ENCODE results near the gene DHRSX. TPM values are rescaled to one million over a fixed set of nuclear protein-coding genes. Genes with fewer than 3 reads are reported as not detected.
"Not testable (repeated sequence)": the region's sequence is repeated elsewhere in the genome, so short reads cannot be mapped to it uniquely, and the experiment has no call there.

Gene DHRSX
- total RNA-seq, 1 donor = 11.0 TPM

- no peaks in the 10 kb centered on the region for H3K9me3 ChIP-seq (ENCODE audit: low read depth, low read length)
- no peaks in the 10 kb centered on the region for H3K27me3 ChIP-seq (ENCODE audit: insufficient read depth, low read length)
- H3K4me1 ChIP-seq (ENCODE audit: insufficient read depth, low read length) = no peaks in the 10 kb centered on the region
- no peak overlapping the region for H3K4me3 ChIP-seq (ENCODE audit: low read length)
Measured at GRCh38 chrX:2533424-2533823, 32.6 kb upstream of the DHRSX start.

- H3K4me3 ChIP-seq (ENCODE audit: low read length) = no peak overlapping the region
- H3K4me1 ChIP-seq (ENCODE audit: insufficient read depth, low read length) = peaks cover 6% of the 10 kb centered on the region
- H3K27me3 ChIP-seq (ENCODE audit: insufficient read depth, low read length) = no peaks in the 10 kb centered on the region
- no peaks in the 10 kb centered on the region for H3K9me3 ChIP-seq (ENCODE audit: low read depth, low read length)
Measured at GRCh38 chrX:2526390-2526789, 25.6 kb upstream of the DHRSX start.

GRCh38 chrX:2523911-2524310 lies 23.1 kb upstream of the DHRSX start:
- Histone ChIP-seq H3K27me3 (ENCODE audit: insufficient read depth, low read length) (no peaks in the 10 kb centered on the region), H3K9me3 (ENCODE audit: low read depth, low read length) (no peaks in the 10 kb centered on the region), H3K4me1 (ENCODE audit: insufficient read depth, low read length) (peaks cover 16% of the 10 kb centered on the region), H3K4me3 (ENCODE audit: low read length) (no peak overlapping the region)

GRCh38 chrX:2521927-2522386 lies 21.2 kb upstream of the DHRSX start:
- Histone ChIP-seq H3K4me3 (ENCODE audit: low read length) (no peak overlapping the region), H3K27me3 (ENCODE audit: insufficient read depth, low read length) (no peaks in the 10 kb centered on the region), H3K9me3 (ENCODE audit: low read depth, low read length) (no peaks in the 10 kb centered on the region), H3K4me1 (ENCODE audit: insufficient read depth, low read length) (peaks cover 16% of the 10 kb centered on the region)

- Histone ChIP-seq H3K4me3 (ENCODE audit: low read length) (no peak overlapping the region), H3K9me3 (ENCODE audit: low read depth, low read length) (no peaks in the 10 kb centered on the region), H3K27me3 (ENCODE audit: insufficient read depth, low read length) (no peaks in the 10 kb centered on the region), H3K4me1 (ENCODE audit: insufficient read depth, low read length) (peaks cover 16% of the 10 kb centered on the region)
Measured at GRCh38 chrX:2521092-2521926, 20.5 kb upstream of the DHRSX start.

GRCh38 chrX:2520539-2520938 lies 19.8 kb upstream of the DHRSX start:
- peaks cover 16% of the 10 kb centered on the region for H3K4me1 ChIP-seq (ENCODE audit: insufficient read depth, low read length)
- H3K9me3 ChIP-seq (ENCODE audit: low read depth, low read length) = no peaks in the 10 kb centered on the region
- no peak overlapping the region for H3K4me3 ChIP-seq (ENCODE audit: low read length)
- no peaks in the 10 kb centered on the region for H3K27me3 ChIP-seq (ENCODE audit: insufficient read depth, low read length)

- peaks cover 21% of the 10 kb centered on the region for H3K4me1 ChIP-seq (ENCODE audit: insufficient read depth, low read length)
- H3K27me3 ChIP-seq (ENCODE audit: insufficient read depth, low read length); H3K4me3 ChIP-seq (ENCODE audit: low read length); H3K9me3 ChIP-seq (ENCODE audit: low read depth, low read length): not testable (repeated sequence)
Measured at GRCh38 chrX:2519638-2520037, 18.9 kb upstream of the DHRSX start.

- Histone ChIP-seq H3K9me3 (ENCODE audit: low read depth, low read length) (no peaks in the 10 kb centered on the region), H3K4me3 (ENCODE audit: low read length) (no peak overlapping the region), H3K4me1 (ENCODE audit: insufficient read depth, low read length) (peaks cover 24% of the 10 kb centered on the region), H3K27me3 (ENCODE audit: insufficient read depth, low read length) (no peaks in the 10 kb centered on the region)
Measured at GRCh38 chrX:2517055-2517454, 16.3 kb upstream of the DHRSX start.

GRCh38 chrX:2516623-2517022 lies 15.8 kb upstream of the DHRSX start:
- H3K4me1 ChIP-seq (ENCODE audit: insufficient read depth, low read length) = peaks cover 20% of the 10 kb centered on the region
- no peak overlapping the region for H3K4me3 ChIP-seq (ENCODE audit: low read length)
- H3K9me3 ChIP-seq (ENCODE audit: low read depth, low read length) = no peaks in the 10 kb centered on the region
- H3K27me3 ChIP-seq (ENCODE audit: insufficient read depth, low read length) = no peaks in the 10 kb centered on the region

- Histone ChIP-seq H3K4me1 (ENCODE audit: insufficient read depth, low read length) (peaks cover 8% of the 10 kb centered on the region), H3K4me3 (ENCODE audit: low read length) (no peak overlapping the region), H3K27me3 (ENCODE audit: insufficient read depth, low read length) (no peaks in the 10 kb centered on the region), H3K9me3 (ENCODE audit: low read depth, low read length) (no peaks in the 10 kb centered on the region)
Measured at GRCh38 chrX:2514131-2514530, 13.4 kb upstream of the DHRSX start.

- no peak overlapping the region for H3K4me3 ChIP-seq (ENCODE audit: low read length)
- H3K27me3 ChIP-seq (ENCODE audit: insufficient read depth, low read length) = no peaks in the 10 kb centered on the region
- H3K4me1 ChIP-seq (ENCODE audit: insufficient read depth, low read length) = peaks cover 8% of the 10 kb centered on the region
- no peaks in the 10 kb centered on the region for H3K9me3 ChIP-seq (ENCODE audit: low read depth, low read length)
Measured at GRCh38 chrX:2513121-2513664, 12.4 kb upstream of the DHRSX start.

GRCh38 chrX:2512501-2512900 lies 11.7 kb upstream of the DHRSX start:
- H3K4me1 ChIP-seq (ENCODE audit: insufficient read depth, low read length) = peaks cover 8% of the 10 kb centered on the region
- H3K27me3 ChIP-seq (ENCODE audit: insufficient read depth, low read length) = no peaks in the 10 kb centered on the region
- H3K4me3 ChIP-seq (ENCODE audit: low read length) = no peak overlapping the region
- no peaks in the 10 kb centered on the region for H3K9me3 ChIP-seq (ENCODE audit: low read depth, low read length)

- H3K4me1 ChIP-seq (ENCODE audit: insufficient read depth, low read length) = peaks cover 8% of the 10 kb centered on the region
- no peaks in the 10 kb centered on the region for H3K9me3 ChIP-seq (ENCODE audit: low read depth, low read length)
- no peak overlapping the region for H3K4me3 ChIP-seq (ENCODE audit: low read length)
- no peaks in the 10 kb centered on the region for H3K27me3 ChIP-seq (ENCODE audit: insufficient read depth, low read length)
Measured at GRCh38 chrX:2511326-2511725, 10.6 kb upstream of the DHRSX start.

- H3K4me1 ChIP-seq (ENCODE audit: insufficient read depth, low read length) = no peaks in the 10 kb centered on the region
- H3K4me3 ChIP-seq (ENCODE audit: low read length) = no peak overlapping the region
- H3K27me3 ChIP-seq (ENCODE audit: insufficient read depth, low read length) = no peaks in the 10 kb centered on the region
- H3K9me3 ChIP-seq (ENCODE audit: low read depth, low read length) = no peaks in the 10 kb centered on the region
Measured at GRCh38 chrX:2508648-2509335, 8.0 kb upstream of the DHRSX start.

GRCh38 chrX:2507904-2508627 lies 7.3 kb upstream of the DHRSX start:
- no peaks in the 10 kb centered on the region for H3K27me3 ChIP-seq (ENCODE audit: insufficient read depth, low read length)
- no peaks in the 10 kb centered on the region for H3K9me3 ChIP-seq (ENCODE audit: low read depth, low read length)
- H3K4me1 ChIP-seq (ENCODE audit: insufficient read depth, low read length) = no peaks in the 10 kb centered on the region
- H3K4me3 ChIP-seq (ENCODE audit: low read length) = no peak overlapping the region

Measured in mononuclear cell (primary cell).